ENCODE data around the gene ANKRD45. TPM values are rescaled to one million over a fixed set of nuclear protein-coding genes. Genes with fewer than 3 reads are reported as not detected.
"Not testable (repeated sequence)": the region's sequence is repeated elsewhere in the genome, so short reads cannot be mapped to it uniquely, and the experiment has no call there.

The ANKRD45 gene
- total and polyA plus RNA-seq, 2 donors (not counting 1 experiment from before 2014, with no cell fraction given) = 0.06 TPM; not detected in 1

DNA sequence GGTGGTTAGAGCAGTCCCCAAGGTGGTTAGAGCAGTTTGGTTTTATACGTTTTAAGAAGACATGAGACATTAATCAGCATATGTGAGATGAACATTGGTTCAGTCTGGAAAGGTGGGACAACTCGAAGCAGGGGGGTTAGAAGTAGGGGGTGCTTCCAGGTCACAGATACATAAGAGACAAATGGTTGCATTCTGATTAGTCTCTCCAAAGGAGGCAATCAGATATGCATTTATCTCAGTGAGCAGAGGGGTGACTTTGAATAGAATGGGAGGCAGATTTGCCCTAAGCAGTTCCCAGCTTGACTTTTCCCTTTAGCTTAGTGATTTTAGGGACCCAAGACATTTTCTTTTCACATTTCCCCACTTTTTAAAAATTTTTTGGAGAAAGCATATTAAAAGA is 4.8 kb upstream of the ANKRD45 start:
- H3K4me3 ChIP-seq (ENCODE audit: control extremely low read depth in 1 of 5, extremely low read depth in 1 of 5, insufficient read depth in 1 of 5, low read depth in 2 of 5, low read length in 4 of 5); H3K4me1 Mint-ChIP-seq: not testable (repeated sequence)
- peaks cover 35% of the 10 kb centered on the region for H3K27me3 Mint-ChIP-seq

GRCh38 chr1:173666646-173667045 is 3.0 kb downstream of the ANKRD45 start:
- Mint-ChIP-seq H3K4me1 (peaks cover 13% of the 10 kb centered on the region), H3K27me3 (peaks cover 49% of the 10 kb centered on the region), H3K9me3 (ENCODE audit: insufficient read depth) (no peaks in the 10 kb centered on the region), H3K27ac (no peak overlapping the region), H3K4me3 (no peak overlapping the region)
- ChIA-PET CTCF (no interaction called here), POLR2A (no interaction called here)
- H3K79me2 ChIP-seq (ENCODE audit: control insufficient read depth, insufficient read depth, low read length) = no peaks in the 10 kb centered on the region
- no peak overlapping the region for H2AFZ ChIP-seq (ENCODE audit: insufficient read depth, low read depth, low read length, poor library complexity, severe bottlenecking)
- no peaks in the 10 kb centered on the region for H3K36me3 ChIP-seq (replicated peaks in 1 of 2; ENCODE audit: control extremely low read depth in 1 of 2, control insufficient read depth in 1 of 2, extremely low read depth in 1 of 2, insufficient read depth in 2 of 2, low read length in 1 of 2)
- no peak for DNase-seq
- peaks cover 6 to 7% of the 10 kb centered on the region in 2 donors for H3K4me1 ChIP-seq (ENCODE audit: control insufficient read depth in 2 of 2, insufficient read depth in 2 of 2, low read length in 2 of 2)
- peaks cover 0 to 23% (median 14%) of the 10 kb centered on the region in 4 experiments for H3K27me3 ChIP-seq (replicated peaks in 1 of 4; ENCODE audit: control extremely low read depth in 1 of 4, control insufficient read depth in 3 of 4, insufficient read depth in 4 of 4, low read length in 3 of 4)
- H3K4me3 ChIP-seq (ENCODE audit: control extremely low read depth in 1 of 5, extremely low read depth in 1 of 5, insufficient read depth in 1 of 5, low read depth in 2 of 5, low read length in 4 of 5) = no peak overlapping the region
- WGBS (ENCODE audit: insufficient coverage) = no CpG with 5 or more reads among the region's 3 CpGs
- no peak overlapping the region for H3K4me2 ChIP-seq (replicated peaks; ENCODE audit: low read depth, low read length, poor library complexity, severe bottlenecking)
- TF ChIP-seq, protein P1, sequence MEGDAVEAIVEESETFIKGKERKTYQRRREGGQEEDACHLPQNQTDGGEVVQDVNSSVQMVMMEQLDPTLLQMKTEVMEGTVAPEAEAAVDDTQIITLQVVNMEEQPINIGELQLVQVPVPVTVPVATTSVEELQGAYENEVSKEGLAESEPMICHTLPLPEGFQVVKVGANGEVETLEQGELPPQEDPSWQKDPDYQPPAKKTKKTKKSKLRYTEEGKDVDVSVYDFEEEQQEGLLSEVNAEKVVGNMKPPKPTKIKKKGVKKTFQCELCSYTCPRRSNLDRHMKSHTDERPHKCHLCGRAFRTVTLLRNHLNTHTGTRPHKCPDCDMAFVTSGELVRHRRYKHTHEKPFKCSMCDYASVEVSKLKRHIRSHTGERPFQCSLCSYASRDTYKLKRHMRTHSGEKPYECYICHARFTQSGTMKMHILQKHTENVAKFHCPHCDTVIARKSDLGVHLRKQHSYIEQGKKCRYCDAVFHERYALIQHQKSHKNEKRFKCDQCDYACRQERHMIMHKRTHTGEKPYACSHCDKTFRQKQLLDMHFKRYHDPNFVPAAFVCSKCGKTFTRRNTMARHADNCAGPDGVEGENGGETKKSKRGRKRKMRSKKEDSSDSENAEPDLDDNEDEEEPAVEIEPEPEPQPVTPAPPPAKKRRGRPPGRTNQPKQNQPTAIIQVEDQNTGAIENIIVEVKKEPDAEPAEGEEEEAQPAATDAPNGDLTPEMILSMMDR (IDR thresholded peaks at IDR 0.05) = no peak
- ATAC-seq (ENCODE audit: low read depth) = no peak
- H3K9ac ChIP-seq (ENCODE audit: low read length) = no peak overlapping the region
- no peaks in the 10 kb centered on the region for H3K9me3 ChIP-seq (ENCODE audit: control extremely low read depth in 1 of 3, control insufficient read depth in 2 of 3, insufficient read depth in 1 of 3, low read length in 2 of 3)
- intact Hi-C loops (cut with micrococcal nuclease) = no loop called here
- H4K20me1 ChIP-seq (ENCODE audit: control insufficient read depth, insufficient read depth, low read length, poor library complexity, severe bottlenecking) = no peaks in the 10 kb centered on the region
- H3K27ac ChIP-seq (ENCODE audit: low read length in 2 of 2) = no peak overlapping the region

More for the DNA sequence above, 4.8 kb upstream of the ANKRD45 start:
- H3K9ac ChIP-seq (ENCODE audit: low read length); H3K79me2 ChIP-seq (ENCODE audit: control insufficient read depth, insufficient read depth, low read length); intact Hi-C loops (cut with micrococcal nuclease); H3K9me3 Mint-ChIP-seq (ENCODE audit: insufficient read depth); H3K9me3 ChIP-seq (ENCODE audit: control extremely low read depth in 1 of 3, control insufficient read depth in 2 of 3, insufficient read depth in 1 of 3, low read length in 2 of 3); H3K27ac ChIP-seq (ENCODE audit: low read length in 2 of 2); H3K4me2 ChIP-seq (replicated peaks; ENCODE audit: low read depth, low read length, poor library complexity, severe bottlenecking); ATAC-seq (ENCODE audit: low read depth); H2AFZ ChIP-seq (ENCODE audit: insufficient read depth, low read depth, low read length, poor library complexity, severe bottlenecking); DNase-seq; H3K4me1 ChIP-seq (ENCODE audit: control insufficient read depth in 2 of 2, insufficient read depth in 2 of 2, low read length in 2 of 2); POLR2A ChIA-PET; H3K4me3 Mint-ChIP-seq; H3K27ac Mint-ChIP-seq; CTCF ChIA-PET; H3K36me3 ChIP-seq (replicated peaks in 1 of 2; ENCODE audit: control extremely low read depth in 1 of 2, control insufficient read depth in 1 of 2, extremely low read depth in 1 of 2, insufficient read depth in 2 of 2, low read length in 1 of 2); H4K20me1 ChIP-seq (ENCODE audit: control insufficient read depth, insufficient read depth, low read length, poor library complexity, severe bottlenecking): not testable (repeated sequence)
- H3K27me3 ChIP-seq (replicated peaks in 1 of 4; ENCODE audit: control extremely low read depth in 1 of 4, control insufficient read depth in 3 of 4, insufficient read depth in 4 of 4, low read length in 3 of 4) = peaks cover 0 to 12% (median 10%) of the 10 kb centered on the region in 4 experiments
- 100% methylated on average over 2 of the region's 2 CpGs for WGBS (ENCODE audit: insufficient coverage)

Measured in B cell (primary cell).